Tibial nerve (tissue), 4 donors: ENCODE measurements around the gene LMCD1.

Source experiments
- EP300 ChIP-seq, 2 donors: sonication (generic); formaldehyde crosslinking; IDR thresholded peaks; one replicate each; pipeline ENCODE4 v1.6.1; 2017; ENCODE audit warnings: antibody characterized with exemption in 2 of 2, mild to moderate bottlenecking in 1 of 2
- POLR2A ChIP-seq, 2 donors: fragments of 450-650 bp; IDR thresholded peaks; one replicate each; pipeline ENCODE4 v1.6.1; 2017; ENCODE audit warnings: antibody characterized with exemption in 2 of 2, mild to moderate bottlenecking in 2 of 2, moderate library complexity in 2 of 2
- TF ChIP-seq, protein P1 (sequence below), 5 experiments: fragments of 200-600 bp in 3 of 5; fragments of 450-650 bp in 2 of 5; sonication (generic) in 3 of 5; IDR thresholded peaks; one replicate each; pipeline ENCODE4 v1.5.1; 2016 to 2019; ENCODE audit warnings: antibody characterized with exemption in 5 of 5, mild to moderate bottlenecking in 3 of 5, moderate library complexity in 2 of 5

DNA sequence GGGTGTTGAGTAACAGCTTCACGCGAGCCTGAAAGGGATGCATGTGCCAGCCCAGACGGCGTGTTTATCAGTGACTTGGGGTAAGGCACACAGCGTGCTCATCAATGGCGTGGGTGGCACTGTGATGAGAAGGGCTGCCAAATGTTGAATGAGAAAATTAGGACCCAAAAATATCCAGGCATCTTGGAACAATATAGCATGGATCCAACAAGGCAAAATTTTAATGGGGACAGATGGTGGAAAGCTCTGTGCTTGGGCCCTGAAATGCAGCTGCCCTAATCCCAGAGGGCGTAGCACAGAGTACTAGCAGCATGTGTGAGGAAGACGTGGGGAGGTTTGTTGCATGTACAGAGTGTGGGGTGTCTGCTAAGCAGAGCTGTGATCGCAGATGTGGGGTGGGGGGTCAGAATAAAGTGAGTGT lies 94.1 kb downstream of the LMCD1 start:
- TF ChIP-seq, protein P1, sequence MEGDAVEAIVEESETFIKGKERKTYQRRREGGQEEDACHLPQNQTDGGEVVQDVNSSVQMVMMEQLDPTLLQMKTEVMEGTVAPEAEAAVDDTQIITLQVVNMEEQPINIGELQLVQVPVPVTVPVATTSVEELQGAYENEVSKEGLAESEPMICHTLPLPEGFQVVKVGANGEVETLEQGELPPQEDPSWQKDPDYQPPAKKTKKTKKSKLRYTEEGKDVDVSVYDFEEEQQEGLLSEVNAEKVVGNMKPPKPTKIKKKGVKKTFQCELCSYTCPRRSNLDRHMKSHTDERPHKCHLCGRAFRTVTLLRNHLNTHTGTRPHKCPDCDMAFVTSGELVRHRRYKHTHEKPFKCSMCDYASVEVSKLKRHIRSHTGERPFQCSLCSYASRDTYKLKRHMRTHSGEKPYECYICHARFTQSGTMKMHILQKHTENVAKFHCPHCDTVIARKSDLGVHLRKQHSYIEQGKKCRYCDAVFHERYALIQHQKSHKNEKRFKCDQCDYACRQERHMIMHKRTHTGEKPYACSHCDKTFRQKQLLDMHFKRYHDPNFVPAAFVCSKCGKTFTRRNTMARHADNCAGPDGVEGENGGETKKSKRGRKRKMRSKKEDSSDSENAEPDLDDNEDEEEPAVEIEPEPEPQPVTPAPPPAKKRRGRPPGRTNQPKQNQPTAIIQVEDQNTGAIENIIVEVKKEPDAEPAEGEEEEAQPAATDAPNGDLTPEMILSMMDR (IDR thresholded peaks at IDR 0.05), result no peak
- TF ChIP-seq EP300 (IDR thresholded peaks at IDR 0.05), result no peak
- TF ChIP-seq POLR2A (IDR thresholded peaks at IDR 0.05), result no peak
